ENCODE results near the gene CARM1. TPM values are rescaled to one million over a fixed set of nuclear protein-coding genes. Genes with fewer than 3 reads are reported as not detected.

CARM1 gene
- total RNA-seq = 10 to 100 TPM; 53.3 to 75.9 TPM

DNA sequence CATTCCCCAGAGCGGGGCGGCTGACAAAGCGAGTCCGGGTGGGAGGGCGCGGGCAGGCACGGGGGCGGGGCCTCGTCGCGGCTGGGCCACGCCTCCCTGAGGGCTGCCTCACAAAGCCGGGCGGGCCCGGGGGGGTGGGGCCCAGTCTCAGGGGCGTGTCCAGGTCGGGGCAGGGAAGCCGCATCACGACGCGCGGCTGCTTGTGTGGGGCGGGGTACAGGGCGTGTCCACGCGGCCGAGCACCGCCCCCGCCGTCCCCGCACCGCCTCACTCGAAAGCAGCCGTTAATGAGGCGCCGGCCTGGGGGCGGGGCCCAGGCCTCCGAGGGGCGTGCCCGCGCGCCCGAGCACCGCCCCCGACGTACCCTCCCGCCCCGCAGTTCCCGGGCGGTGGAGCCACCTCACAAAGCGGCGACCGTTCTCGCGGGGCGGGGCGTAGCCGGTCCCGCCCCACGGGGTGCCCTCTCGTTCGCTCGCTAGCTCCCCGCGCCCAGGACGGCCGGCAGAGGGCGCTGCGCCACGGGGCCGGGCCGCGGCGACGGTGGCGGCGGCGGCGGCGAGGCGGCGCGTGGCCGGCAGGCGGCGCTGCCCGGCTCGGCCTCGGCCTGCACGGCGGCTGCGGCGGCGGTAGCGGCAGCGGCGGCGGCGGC, at the start of gene CARM1:
TSS of gene CARM1 (plus strand) at position 599 of the 649 bp plus-strand sequence. CDS start 150 bp downstream, outside the sequence.
- no peaks in the 10 kb centered on the region for H3K4me1 ChIP-seq
- peak within 1 kb of the TSS; percentile 65 for H3K4me3 ChIP-seq
- no peaks in the 10 kb centered on the region for H3K9me3 ChIP-seq
- no peaks in the 10 kb centered on the region for H3K36me3 ChIP-seq
- TF ChIP-seq, protein P1, sequence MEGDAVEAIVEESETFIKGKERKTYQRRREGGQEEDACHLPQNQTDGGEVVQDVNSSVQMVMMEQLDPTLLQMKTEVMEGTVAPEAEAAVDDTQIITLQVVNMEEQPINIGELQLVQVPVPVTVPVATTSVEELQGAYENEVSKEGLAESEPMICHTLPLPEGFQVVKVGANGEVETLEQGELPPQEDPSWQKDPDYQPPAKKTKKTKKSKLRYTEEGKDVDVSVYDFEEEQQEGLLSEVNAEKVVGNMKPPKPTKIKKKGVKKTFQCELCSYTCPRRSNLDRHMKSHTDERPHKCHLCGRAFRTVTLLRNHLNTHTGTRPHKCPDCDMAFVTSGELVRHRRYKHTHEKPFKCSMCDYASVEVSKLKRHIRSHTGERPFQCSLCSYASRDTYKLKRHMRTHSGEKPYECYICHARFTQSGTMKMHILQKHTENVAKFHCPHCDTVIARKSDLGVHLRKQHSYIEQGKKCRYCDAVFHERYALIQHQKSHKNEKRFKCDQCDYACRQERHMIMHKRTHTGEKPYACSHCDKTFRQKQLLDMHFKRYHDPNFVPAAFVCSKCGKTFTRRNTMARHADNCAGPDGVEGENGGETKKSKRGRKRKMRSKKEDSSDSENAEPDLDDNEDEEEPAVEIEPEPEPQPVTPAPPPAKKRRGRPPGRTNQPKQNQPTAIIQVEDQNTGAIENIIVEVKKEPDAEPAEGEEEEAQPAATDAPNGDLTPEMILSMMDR (IDR thresholded peaks at IDR 0.05) = no peak
- peak within 1 kb of the TSS; percentile 75 for H3K27ac ChIP-seq
- no peaks in the 10 kb centered on the region for H3K27me3 ChIP-seq
- intact Hi-C loops (cut with DNase I) = loop anchor here (5.0 kb wide), 1 partner anchor 56 kb away; the partner anchor contains the start of genes TIMM29 and YIPF2
- DNase-seq = peak; percentile 100
- peak within 1 kb of the TSS; percentile 71 to 81 for H3K9ac ChIP-seq (ENCODE audit: low read depth in 2 of 2, low read length in 2 of 2)

DNA sequence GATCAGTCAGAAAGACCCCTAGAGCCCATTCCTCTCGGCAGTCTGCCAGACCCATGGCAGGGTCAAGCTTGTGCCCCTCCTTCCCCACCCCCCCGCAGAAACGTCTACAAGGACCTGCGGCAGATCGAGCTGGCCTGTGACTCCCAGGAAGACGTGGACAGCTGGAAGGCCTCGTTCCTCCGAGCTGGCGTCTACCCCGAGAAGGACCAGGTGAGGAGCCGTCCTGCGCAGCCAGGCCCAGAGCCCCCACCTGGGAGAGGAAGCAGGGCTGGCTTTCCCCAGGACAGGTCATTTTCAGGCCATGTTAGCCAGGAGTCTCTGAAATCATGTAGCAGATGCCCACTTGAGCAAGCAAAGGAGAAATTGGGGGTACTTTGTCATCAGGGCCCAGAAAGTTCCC, 47.7 kb upstream of the CARM1 start:
- TF ChIP-seq, protein P1 (IDR thresholded peaks at IDR 0.05) = no peak
- H3K4me3 ChIP-seq = no peak overlapping the region
- H3K36me3 ChIP-seq = peaks cover 35% of the 10 kb centered on the region

DNA sequence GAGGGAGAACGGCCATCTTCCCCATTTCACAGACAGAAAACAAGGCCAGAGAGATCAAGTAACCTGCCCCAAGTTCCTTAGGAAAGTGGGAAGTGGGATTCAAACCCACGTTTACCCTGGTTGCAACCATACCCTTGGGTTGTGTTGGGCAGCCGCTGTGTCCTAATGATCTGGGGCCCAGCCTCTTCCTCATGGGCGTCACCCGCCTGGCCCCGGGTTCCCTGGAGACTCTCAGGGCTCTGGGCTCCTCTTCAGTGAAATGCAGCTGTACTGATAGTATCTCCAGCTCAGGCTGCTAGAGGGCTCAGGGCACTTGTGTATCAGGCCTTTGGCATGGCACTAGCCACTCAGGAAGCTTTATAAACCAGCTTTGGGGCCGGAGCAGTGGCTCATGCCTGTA, 45.1 kb upstream of the CARM1 start:
- Histone ChIP-seq H3K9me3 (no peaks in the 10 kb centered on the region), H3K4me1 (no peaks in the 10 kb centered on the region), H3K27me3 (no peaks in the 10 kb centered on the region), H3K36me3 (peaks cover 46% of the 10 kb centered on the region), H3K9ac (ENCODE audit: low read depth in 2 of 2, low read length in 2 of 2) (no peak overlapping the region), H3K4me3 (no peak overlapping the region), H3K27ac (no peak overlapping the region)
- intact Hi-C loops (cut with DNase I) = no loop called here
- TF ChIP-seq, protein P1 (IDR thresholded peaks at IDR 0.05) = no peak
- no peak for DNase-seq

More for the DNA sequence above, 47.7 kb upstream of the CARM1 start:
- Histone ChIP-seq H3K9me3 (no peaks in the 10 kb centered on the region), H3K9ac (ENCODE audit: low read depth in 2 of 2, low read length in 2 of 2) (no peak overlapping the region), H3K27me3 (no peaks in the 10 kb centered on the region), H3K4me1 (no peaks in the 10 kb centered on the region), H3K27ac (no peak overlapping the region)
- intact Hi-C loops (cut with DNase I) = no loop called here
- no peak for DNase-seq

DNA sequence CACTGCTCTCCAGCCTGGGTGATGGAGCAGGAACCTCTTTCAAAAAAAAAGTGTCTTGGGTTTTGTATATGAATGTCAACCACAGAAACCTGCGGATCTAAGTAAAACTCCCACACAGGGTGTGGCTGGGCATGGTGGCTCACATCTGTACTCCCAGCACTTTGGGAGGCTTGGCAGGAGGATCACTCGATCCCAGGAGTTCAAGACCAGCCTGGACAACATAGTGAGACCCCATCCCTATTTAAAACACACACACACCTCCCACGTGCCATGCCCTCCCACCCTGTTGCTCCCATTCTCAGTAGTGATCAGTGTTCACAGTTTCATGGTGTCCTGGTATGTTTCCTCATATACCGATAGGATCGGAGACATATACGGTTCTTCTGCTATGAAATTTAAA, 44.5 kb upstream of the CARM1 start:
- TF ChIP-seq, protein P1 (IDR thresholded peaks at IDR 0.05) = no peak
- no peak overlapping the region for H3K9ac ChIP-seq (ENCODE audit: low read depth in 2 of 2, low read length in 2 of 2)
- no peak for DNase-seq
- H3K27me3 ChIP-seq = no peaks in the 10 kb centered on the region
- H3K9me3 ChIP-seq = no peaks in the 10 kb centered on the region
- H3K27ac ChIP-seq = no peak overlapping the region
- no peak overlapping the region for H3K4me3 ChIP-seq
- intact Hi-C loops (cut with DNase I) = no loop called here
- H3K4me1 ChIP-seq = no peaks in the 10 kb centered on the region
- peaks cover 42% of the 10 kb centered on the region for H3K36me3 ChIP-seq

DNA sequence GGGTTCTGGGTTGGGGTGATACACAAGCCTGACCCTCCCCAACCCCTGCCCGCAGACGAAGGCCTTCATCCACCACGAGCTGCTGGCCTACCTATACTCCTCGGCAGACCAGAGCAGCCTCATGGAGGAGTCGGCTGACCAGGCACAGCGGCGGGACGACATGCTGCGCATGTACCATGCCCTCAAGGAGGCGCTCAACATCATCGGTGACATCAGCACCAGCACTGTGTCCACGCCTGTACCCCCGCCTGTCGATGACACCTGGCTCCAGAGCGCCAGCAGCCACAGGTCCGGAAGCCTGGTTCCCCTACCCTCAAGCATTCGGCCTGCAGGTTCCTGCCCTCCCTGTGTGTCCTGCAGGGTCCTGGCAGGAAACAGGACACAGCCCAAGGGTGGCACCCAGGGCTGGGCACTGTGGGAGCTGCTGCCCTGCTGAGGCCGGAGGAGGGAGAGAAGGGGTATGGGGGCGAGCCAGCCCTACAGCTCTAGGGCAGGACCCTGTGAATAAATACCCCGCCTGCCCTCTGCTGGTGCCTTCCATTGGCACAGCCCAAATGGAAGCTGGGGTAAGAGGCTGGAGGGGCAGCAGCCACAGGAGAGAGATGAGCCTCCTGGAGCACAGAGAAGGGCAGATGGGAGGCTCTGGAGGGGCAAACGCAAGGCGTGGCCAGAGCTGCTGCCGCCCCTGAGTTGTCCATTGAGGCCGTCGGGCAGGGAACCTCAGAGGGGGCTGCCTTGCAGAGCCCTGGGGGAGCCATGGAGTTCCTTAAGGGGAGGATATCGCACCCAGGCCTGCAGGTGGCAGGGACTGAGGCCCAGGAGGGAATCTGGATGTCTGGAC, 42.2 kb upstream of the CARM1 start:
- no peak overlapping the region for H3K9ac ChIP-seq (ENCODE audit: low read depth in 2 of 2, low read length in 2 of 2)
- H3K4me3 ChIP-seq = no peak overlapping the region
- H3K4me1 ChIP-seq = no peaks in the 10 kb centered on the region
- peaks cover 29% of the 10 kb centered on the region for H3K36me3 ChIP-seq
- TF ChIP-seq, protein P1 (IDR thresholded peaks at IDR 0.05) = no peak
- H3K27ac ChIP-seq = no peak overlapping the region
- DNase-seq = no peak
- intact Hi-C loops (cut with DNase I) = no loop called here
- H3K9me3 ChIP-seq = no peaks in the 10 kb centered on the region
- no peaks in the 10 kb centered on the region for H3K27me3 ChIP-seq
